GM21529 (cell line): ENCODE data around the gene TEX51.

Experiments
- ATAC-seq: cut with Tn5 transposase; IDR thresholded peaks from one replicate; pipeline ENCODE4 v1.9.1; 2021; ENCODE audit not compliant: unreplicated experiment

The TEX51 gene

DNA sequence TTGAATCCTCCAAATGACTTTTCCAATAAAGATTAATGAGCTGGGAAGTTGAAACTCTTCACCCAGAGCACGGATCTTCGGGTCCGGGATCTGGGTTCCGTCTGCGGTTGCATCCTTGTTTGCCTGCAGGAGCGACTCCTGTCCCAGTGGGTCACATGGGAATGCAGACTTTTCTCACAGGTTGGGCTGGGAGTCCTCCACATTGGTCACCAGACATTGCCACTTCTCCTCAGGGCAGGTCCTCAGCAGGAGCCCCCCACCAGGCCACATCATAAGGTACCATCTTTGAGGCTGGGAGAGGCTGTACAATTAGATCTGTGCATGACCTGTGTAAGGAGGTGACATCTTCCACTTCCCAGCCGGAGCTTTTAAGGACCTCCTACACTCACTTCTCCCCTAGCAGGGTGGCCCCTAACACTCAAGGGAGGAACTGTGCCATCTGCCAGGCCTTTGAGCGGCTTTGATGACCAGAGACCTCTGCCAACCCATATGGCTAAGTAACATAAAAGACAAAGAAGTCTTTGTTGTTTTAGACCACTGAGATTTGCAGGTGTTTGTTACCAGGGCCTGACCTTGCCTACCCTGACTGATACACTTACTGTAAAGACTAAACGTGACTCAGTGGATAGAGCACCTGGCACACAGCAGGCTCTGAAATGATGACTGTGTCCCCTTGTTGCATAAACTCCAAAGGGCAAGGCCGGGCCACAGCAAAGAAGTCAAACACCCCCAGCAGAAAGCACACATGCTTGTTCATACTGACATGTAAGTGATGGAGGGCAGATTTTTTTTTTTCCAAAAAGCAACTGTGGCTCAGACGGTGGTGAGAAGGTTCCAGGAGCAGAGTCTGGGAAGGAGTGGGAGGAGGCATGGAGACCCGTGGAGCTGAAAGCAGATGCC is 7.9 kb upstream of the TEX51 start:
- ATAC-seq, result no peak

- no peak for ATAC-seq
Observed at GRCh38 chr2:126891681-126892500, 6.8 kb upstream of the TEX51 start.

DNA sequence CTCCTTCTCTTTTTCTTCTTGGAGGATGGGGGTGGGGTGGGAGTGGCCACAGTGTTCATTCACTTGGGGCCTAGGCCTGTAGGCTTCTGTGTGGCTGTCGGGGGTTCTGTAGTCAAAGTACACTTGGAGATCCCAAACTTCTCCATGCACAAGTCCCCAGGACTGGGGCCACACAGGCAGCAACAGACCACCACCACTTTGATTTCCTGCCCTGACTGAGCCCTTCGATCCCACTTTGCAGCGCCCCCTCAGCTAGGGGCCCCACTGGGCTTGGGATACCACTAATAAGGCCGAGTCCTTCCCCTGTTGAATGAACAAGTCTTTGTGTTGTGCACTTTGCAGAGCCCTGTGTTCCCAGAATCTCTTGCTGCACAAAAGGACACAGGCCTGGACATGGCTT is 5.5 kb upstream of the TEX51 start:
- no peak for ATAC-seq

DNA sequence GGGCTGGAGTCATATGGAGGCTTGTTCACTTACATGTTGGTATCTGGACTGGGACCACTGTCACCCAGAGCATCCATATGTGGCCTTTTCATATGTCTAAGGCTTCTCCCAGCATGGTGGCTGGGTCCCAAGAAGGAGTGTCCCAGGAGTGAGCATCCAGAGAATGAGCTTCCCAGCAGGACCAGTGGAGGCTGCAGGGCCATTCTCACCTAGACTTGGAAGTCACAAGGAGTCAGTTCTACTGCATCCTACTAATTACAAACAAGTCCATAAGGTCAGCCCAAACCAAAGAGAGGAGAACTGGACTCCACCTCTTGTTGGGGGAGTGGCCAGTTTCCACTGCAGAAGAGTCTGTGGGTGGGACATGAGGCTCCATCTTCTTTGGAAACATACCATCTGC is 5.1 kb upstream of the TEX51 start:
- ATAC-seq, result no peak

DNA sequence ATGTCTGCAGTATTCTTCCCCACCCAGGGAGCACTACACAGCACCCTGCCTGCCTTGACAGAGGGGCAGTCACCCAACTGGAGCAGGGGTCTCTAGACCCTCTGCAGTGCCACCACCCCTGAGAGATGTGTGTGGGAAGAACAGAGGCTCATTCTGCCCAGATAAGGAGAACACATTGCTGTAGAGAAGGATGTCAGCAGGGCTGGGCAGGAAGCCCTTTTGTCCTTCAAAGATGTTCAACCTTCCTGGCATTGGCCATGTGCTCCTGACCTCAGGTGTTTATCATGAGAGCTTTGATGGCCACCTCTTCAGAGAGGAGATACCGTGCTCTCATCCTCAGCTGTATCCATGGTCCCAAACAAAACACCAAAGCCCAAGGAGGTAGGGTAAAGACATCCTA is 4.6 kb upstream of the TEX51 start:
- ATAC-seq, result no peak

- ATAC-seq, result no peak
Observed at GRCh38 chr2:126894585-126895182, 4.0 kb upstream of the TEX51 start.

DNA sequence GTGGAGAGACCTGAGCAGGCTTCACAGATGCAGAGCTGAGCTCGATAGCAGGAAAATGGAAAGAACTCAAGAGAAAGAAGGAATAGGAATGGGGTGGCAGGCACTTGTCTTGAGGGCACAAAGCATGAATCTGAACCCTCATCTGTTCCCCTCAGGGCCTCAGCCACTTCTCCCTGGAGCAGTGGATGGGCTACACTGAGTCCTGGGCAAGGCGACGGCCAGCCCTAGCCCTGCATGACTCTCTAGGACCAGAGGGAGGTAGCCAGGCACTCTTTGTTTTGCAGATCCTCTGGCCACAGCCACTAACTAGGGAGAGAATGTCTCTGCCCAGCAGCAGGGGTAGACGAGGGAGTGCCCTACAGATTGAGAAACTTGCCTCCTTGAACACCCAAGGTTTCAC is 3.4 kb upstream of the TEX51 start:
- no peak for ATAC-seq

GRCh38 chr2:126896471-126896870 is 2.2 kb upstream of the TEX51 start:
- no peak for ATAC-seq

GRCh38 chr2:126899616-126900185 is 1.0 kb downstream of the TEX51 start:
- no peak for ATAC-seq

- no peak for ATAC-seq
Observed at GRCh38 chr2:126900646-126901319, 2.1 kb downstream of the TEX51 start.

GRCh38 chr2:126901459-126901858 is 2.8 kb downstream of the TEX51 start:
- no peak for ATAC-seq

- ATAC-seq, result no peak
Observed at GRCh38 chr2:126902152-126902835, 3.6 kb downstream of the TEX51 start.

DNA sequence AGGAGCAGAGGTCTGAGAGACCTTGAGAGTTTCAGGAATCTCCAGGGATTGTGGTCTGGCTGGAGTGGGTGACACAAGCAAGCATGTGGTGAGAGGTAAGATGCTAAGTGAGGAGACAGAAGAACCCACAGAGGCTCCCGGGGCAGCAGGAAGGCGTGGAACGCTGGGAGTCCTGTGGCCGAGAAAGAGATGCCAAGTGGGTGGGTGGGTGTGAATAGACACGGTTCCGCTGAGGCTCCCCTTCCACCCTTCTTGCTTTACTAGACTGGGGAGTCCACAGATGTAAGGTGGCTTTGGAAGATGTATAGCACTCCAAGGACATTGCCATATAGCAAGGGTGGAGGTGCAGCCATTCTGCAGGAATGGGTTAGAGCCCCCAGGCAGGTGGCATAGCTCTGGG is 4.2 kb downstream of the TEX51 start:
- ATAC-seq, result no peak

DNA sequence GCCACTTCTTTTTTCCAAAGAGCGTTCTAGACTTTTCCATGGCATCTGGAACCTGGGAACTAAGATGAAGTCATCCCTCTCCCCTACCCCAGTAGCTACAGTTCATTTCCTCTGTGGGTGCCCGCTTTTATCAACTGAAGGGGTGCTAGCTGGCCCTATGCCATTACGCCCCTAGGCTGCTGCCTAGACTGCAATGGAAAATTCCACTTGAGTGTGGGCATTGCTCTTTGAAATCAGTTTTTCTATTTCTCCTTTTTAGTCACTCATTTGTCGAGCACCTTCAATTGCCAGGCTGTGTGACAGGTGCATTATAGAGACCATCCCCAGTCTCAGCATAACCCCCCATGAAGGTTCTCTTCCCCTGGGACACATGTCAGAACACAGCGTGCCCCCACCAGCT is 7.3 kb downstream of the TEX51 start:
- ATAC-seq, result no peak

DNA sequence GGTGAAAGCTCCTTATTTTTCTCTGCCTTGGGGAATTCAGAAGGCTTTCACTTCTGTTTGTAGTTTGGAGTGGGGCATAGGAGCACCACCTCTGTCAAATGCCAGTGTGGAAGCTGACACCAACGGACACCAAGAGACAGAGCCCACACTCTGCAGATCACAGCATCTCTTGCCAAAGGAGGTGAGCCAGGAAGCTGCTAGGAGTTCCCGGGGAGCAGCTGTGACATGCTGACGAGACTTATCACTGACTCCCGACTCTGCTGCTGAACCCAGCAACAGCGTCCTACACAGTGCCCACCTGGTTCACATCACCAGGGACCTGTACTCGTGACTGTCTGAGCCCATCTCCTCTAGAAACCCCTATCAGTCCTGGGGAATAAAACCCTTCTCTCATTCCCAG is 8.1 kb downstream of the TEX51 start:
- ATAC-seq, result no peak

GRCh38 chr2:126907671-126908070 is 9.0 kb downstream of the TEX51 start:
- no peak for ATAC-seq

DNA sequence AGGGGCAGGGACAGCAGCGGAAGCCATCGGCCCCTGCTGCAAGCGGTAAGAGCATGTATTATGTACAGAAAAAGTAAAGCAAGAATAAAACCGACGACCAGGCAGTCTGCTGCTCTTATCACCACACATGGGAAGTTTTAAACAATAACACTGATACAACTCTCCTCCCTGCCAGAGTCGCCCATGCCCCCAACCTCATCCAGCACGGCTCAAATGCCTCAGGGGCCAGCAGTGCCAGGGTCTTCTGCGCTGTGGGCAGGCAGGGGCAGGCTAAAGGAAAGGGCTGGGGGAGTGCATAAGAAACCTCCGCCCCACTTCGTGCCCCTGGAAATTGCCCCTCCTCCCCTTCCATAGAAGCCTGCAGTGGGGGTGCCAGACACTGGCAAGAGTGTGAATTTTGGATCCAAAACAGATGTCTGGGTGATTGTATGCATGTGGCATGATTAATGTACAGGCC is 10.1 kb downstream of the TEX51 start:
- ATAC-seq, result no peak

DNA sequence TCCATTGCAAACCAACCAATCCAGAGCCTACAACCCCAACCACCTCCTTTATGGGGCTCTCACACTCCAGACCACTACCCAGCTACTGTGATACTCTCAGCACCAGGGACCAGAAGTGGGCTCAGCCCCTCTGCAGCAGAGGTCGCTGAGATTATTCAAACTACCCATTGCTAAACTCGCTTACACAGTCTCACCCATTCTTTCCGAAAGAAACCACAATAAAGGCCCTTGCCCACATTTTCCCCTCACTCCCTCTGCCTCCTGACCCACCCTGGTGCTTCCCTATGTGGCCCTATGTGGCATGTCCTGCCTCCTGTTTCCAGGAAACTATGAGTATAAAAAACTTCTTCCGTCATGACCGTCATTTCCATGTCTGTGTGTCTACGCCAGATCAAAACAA is 10.7 kb downstream of the TEX51 start:
- ATAC-seq, result no peak

DNA sequence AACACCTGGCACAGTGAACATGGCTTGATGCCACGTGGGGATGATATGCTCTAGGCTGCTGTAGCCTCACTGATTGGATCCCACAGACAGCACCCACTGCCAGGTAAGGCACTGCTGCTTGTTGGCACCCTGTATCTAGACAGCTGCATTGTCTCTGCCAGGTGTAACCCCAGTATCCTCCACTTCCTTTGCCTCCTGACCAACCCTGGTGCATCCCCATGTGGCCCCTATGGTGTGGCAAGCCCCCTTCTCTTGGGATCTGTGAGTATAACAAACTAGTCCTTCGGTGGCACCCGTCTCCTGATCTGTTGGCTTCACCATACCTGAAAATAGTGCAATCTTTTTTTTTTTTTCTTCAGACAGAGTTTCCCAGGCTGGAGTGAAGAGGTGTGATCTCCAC is 11.1 kb downstream of the TEX51 start:
- ATAC-seq, result no peak

DNA sequence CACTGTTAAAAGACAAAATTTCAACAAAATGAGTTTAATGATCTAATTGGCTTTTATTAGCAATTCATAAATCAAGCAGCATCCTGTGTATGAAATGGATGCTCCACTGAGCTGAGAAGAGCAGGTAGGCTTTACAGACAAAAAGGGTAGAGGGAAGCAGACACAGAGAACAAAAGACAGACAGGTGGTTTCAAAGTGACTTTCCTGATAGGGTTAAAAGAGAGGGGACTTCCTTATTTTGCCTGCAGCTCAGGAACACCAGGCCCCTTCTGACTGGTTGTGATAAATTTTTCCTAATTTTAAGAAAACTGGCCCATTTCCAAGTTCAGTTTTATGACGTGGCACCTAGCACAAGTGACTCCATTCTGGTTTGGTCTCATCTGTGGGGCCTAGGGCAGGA is 11.9 kb downstream of the TEX51 start:
- no peak for ATAC-seq
